ENCODE measurements around the gene LRRC46.
A peak's percentile ranks its signal among the peaks of the same experiment; 100 is the strongest.

LRRC46 gene

GRCh38 chr17:47853616-47854015 lies 22.1 kb downstream of the LRRC46 start:
- DNase-seq = no peak

- no peak for DNase-seq
Measured at GRCh38 chr17:47855737-47856136, 24.3 kb downstream of the LRRC46 start.

- DNase-seq = no peak
Measured at GRCh38 chr17:47856830-47857229, 25.4 kb downstream of the LRRC46 start.

- DNase-seq = no peak
Measured at GRCh38 chr17:47857551-47858455, 26.3 kb downstream of the LRRC46 start.

GRCh38 chr17:47860386-47860785 lies 28.9 kb downstream of the LRRC46 start:
- no peak for DNase-seq

DNA sequence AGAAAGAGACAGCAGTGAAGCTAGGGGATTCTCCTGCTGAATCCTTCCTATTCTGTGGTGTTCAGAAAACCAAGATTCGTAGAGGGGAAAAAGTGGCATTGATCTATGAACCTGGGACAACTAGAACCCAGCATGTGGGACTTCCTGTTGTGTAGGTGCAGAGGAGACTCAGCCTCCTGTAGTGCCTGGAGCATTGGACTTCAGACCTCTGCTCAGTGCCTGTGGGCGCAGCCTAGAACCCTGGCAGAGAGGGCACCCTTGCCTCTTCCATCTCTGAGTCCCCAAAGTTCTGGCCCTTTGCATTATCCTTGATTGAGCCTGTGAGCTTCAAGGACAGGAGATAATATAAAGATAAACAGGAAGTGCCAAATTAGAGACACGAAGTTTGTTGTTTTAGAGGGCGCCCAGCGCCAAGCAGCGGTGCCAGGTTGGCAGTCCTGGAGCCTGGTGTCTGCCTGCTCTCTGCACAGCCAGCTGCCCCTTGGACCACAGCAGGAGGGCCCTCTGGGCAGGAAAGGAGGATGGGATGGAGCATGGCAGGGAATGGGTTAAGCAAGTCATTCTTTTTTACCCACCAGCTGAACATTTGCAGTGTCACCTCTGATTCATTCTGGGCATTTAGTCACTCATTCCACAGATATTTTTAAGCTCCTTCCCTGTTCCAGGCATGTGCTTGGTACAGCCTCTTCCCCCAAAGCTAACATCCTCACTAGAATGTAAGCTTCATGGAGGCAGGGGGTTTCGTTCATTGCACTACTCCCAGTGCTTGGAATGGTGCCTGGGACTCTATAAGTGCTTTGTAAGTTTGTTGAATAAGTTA lies 31.4 kb downstream of the LRRC46 start:
- DNase-seq = peak; percentile 78

- DNase-seq = peak; percentile 74
Measured at GRCh38 chr17:47864791-47865216, 33.3 kb downstream of the LRRC46 start.

- DNase-seq = no peak
Measured at GRCh38 chr17:47866941-47867340, 35.5 kb downstream of the LRRC46 start.

DNA sequence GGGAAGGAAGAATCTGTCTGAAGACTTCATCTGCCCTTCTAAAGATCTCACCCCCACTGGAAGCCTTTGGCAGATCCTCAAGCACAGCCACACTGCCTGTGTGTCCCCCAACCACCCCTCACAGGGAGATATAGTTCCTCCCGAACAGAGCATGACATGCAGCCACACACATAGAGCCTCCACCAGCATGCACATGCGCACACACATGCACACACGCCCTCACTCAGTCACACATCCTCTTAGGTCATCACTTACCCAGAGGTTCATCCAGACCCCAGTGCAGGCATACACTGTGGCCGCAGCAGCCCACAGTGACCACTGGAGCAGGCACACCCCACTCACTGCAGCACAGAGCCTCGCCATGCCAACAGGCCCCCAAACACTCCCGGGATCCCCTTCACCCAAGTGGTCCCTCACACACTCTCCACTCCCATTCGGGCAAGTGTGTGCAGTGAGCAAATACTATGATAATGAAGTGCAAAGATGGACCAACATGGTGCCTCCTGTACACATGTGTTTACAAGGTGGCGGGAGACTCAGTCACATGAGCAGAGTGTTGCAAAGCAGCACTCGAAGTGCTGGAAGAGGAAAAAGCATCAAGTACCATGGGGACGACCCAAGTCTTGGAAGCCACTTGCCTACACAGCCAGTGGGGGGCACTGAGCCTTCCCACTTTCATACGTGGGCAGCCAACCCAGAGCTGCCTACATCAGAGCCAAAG lies 36.5 kb downstream of the LRRC46 start:
- no peak for DNase-seq

- DNase-seq = peak; percentile 77
Measured at GRCh38 chr17:47869114-47869513, 37.6 kb downstream of the LRRC46 start.

GRCh38 chr17:47870056-47870455 lies 38.6 kb downstream of the LRRC46 start:
- DNase-seq = peak; percentile 46

GRCh38 chr17:47871048-47871447 lies 39.6 kb downstream of the LRRC46 start:
- DNase-seq = no peak

DNA sequence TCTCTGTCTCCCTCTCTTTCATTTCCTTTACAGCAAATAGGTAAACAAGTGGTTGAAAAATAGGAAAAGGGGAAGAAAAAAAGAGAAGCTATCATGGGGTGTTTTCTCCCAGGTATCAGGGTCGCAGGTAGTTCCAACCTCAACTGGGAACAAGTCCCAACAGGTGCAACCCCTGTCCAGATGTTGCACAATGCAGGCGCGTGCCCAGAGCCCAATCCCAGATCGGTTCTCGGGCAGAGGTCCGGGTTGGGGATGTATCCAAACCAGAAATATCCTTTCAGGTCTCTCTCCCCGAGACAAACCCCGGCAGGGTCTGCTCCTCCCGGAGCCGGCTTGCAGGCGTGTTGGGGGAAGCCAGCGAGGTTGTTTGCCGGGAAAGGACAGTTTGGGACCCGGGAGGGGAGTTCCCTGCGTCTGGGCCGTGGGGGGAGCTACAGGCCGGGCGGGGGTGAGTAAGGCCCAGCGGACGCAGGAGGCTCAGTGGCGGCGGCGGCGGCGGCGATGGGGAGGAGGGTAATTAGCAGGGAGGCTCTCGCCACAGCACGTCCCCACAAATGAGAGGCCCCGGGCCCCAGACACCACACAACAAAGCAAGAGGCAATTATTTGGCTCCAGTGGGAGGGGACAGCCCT lies 40.7 kb downstream of the LRRC46 start:
- peak; percentile 94 for DNase-seq

GRCh38 chr17:47872651-47873161 lies 41.2 kb downstream of the LRRC46 start:
- DNase-seq = peak; percentile 78

GRCh38 chr17:47873200-47874090 lies 42.0 kb downstream of the LRRC46 start:
- peak; percentile 55 for DNase-seq

GRCh38 chr17:47875011-47875985 lies 43.8 kb downstream of the LRRC46 start:
- DNase-seq = peak; percentile 83

DNA sequence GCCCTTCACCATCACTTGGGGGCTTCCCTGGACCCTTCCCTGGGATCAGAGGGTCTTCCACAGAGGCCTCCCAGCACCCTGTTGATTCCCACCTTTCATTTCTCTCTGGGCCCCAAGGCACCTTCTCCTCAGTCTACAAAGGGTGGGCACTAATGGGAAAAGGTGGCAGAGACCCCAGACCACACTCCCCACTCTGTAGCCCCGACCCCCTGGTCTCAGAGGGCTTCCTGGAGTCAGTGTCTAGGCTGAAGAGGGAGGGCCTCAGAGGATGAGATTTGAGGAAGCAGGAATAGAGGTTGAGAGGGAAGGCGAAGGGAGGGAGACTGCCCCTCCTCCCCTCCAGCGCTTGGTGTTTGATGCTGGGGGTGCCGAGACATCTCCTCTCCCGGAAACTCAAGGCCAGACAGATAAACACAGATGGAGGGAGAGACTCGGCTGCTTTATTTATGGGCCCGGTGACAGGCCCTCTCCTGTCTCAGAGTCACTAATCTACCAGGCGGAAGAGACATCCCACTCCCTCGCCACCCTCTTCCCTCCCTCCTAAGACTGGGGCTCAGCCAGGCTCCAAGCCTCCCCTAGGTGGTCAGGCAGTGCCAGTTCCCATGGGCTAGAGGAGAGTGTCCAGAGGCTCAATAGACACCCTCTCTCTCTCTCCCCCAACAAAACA lies 46.0 kb downstream of the LRRC46 start:
- DNase-seq = peak; percentile 38

GRCh38 chr17:47878203-47879027 lies 46.9 kb downstream of the LRRC46 start:
- no peak for DNase-seq
